Heart left ventricle (tissue), 16 donors: Measurements from ENCODE around the gene SLC10A7. TPM values are rescaled to one million over a fixed set of nuclear protein-coding genes. Genes with fewer than 3 reads are reported as not detected.
A peak's percentile ranks its signal among the peaks of the same experiment; 100 is the strongest.

Source experiments
- ATAC-seq, 4 donors: fragments of 200-7000 bp; cut with Tn5 transposase; one replicate each; pipeline ENCODE4 v1.9.1; 2020 to 2022; ENCODE audit warnings: moderate library complexity in 4 of 4, mild to moderate bottlenecking in 3 of 4, moderate number of reproducible peaks in 1 of 4
- DNase-seq, 5 donors: peaks; one replicate each; pipeline ENCODE4 v3.0.0-alpha.2; 2020
- H3K27ac ChIP-seq, 12 donors: fragments of 200-600 bp; sonication (generic) in 4 of 12; one replicate each; pipeline versions ENCODE4 v1.5.0 to v1.8.0; 2016 to 2022; ENCODE audit warnings: mild to moderate bottlenecking in 2 of 12
- H3K27me3 ChIP-seq, 9 donors: fragments of 200-600 bp; sonication (generic) in 2 of 9; one replicate each; pipeline versions ENCODE4 v1.5.1 to v1.8.0; 2016 to 2022; ENCODE audit warnings: mild to moderate bottlenecking in 3 of 9
- H3K36me3 ChIP-seq, 9 donors: fragments of 200-600 bp; sonication (generic) in 2 of 9; one replicate each; pipeline versions ENCODE4 v1.5.0 to v1.8.0; 2018 to 2022; ENCODE audit warnings: mild to moderate bottlenecking in 2 of 9
- H3K4me1 ChIP-seq, 12 donors: fragments of 200-600 bp; sonication (generic) in 4 of 12; one replicate each; pipeline versions ENCODE4 v1.5.0 to v1.8.0; 2016 to 2022; ENCODE audit warnings: mild to moderate bottlenecking in 3 of 12
- H3K4me3 ChIP-seq, 12 donors: fragments of 200-600 bp; sonication (generic) in 4 of 12; one replicate each; pipeline versions ENCODE4 v1.5.0 to v1.8.0; 2017 to 2022; ENCODE audit warnings: mild to moderate bottlenecking in 9 of 12, moderate library complexity in 4 of 12
- H3K9me3 ChIP-seq, 12 donors: fragments of 200-600 bp; sonication (generic) in 4 of 12; one replicate each; pipeline versions ENCODE4 v1.5.0 to v1.8.0; 2016 to 2022; ENCODE audit warnings: mild to moderate bottlenecking in 1 of 12
- CTCF ChIP-seq, 12 donors: fragments of 200-600 bp; sonication (generic) in 4 of 12; IDR thresholded peaks; one replicate each; pipeline versions ENCODE4 v1.5.0 to v1.8.0; 2018 to 2022; ENCODE audit warnings: antibody characterized with exemption in 12 of 12, mild to moderate bottlenecking in 5 of 12
- POLR2A ChIP-seq, 2 donors: fragments of 450-650 bp; IDR thresholded peaks; one replicate each; pipeline ENCODE4 v1.6.1; 2017; ENCODE audit warnings: antibody characterized with exemption in 2 of 2, mild to moderate bottlenecking in 2 of 2, moderate library complexity in 2 of 2
- WGBS, 4 donors: extraction: QIAGEN DNeasy Blood & Tissue Kit in 2 of 4; methylation state at CpG; one replicate each; pipeline versions ENCODE4 v1.1.5 to v1.1.7; 2013 to 2018; 5-methylcytosine and 5-hydroxymethylcytosine counted together
- intact Hi-C, 10 donors: fragments of 100-400 bp; cut with DNase I; formaldehyde crosslinking; loops; one replicate each; pipeline versions ENCODE4 v1.11.1 to v1.14.2; 2022
- polyA plus RNA-seq, 2 donors: library from polyadenylated mRNA; stranded (reverse); fragments of 200-250 nt; gene quantifications; one replicate each; pipeline ENCODE4 v1.2.3, GENCODE V29; 2013
- total RNA-seq, 9 donors: library from RNA; depleted of rRNA in 2 of 9; stranded (reverse); fragments of >200 nt in 2 of 9; fragmentation: NEBNext Ultra II Directional in 3 of 9; extraction: Animal tissue kit (Norgen Biotek cat#: 25700) in 3 of 9; gene quantifications; one replicate each; pipeline versions ENCODE4 v1.1.0 to v1.2.4, GENCODE V29; 2016 to 2023
- donor health status: ischemic (EF 13 %, LVEDD 7.1; RV severe dilation, severe dysfunction).
- donor health status: healthy with polysubstance abuse.
- donor health status: DM: no; HTN: yes; CAD: no.
- donor health status: DM: no; HTN: no; CAD: no.
- donor health status: ischemic (EF 25% LVEDD 6.9; RV normal size, moderate dysfunction).
- donor health status: ischemic (EF 25% LVEDD 5.7; RV mildly dilated, moderate dysfunction).
- donor health status: healthy.
- donor health status: DM: yes; HTN: yes; CAD: no.
- donor health status: ischemic (EF 35%, LVEDD 5.7; RV mildly dilated, moderate dysfunction).
- donor health status: nonischemic (EF 11% LVEDD 7.7; RV severe dilation, severe dysfunction).
- donor health status: DM: yes; HTN: yes; CAD: no.
- donor health status: PGD.
- donor health status: ischemic (EF 29% LVEDD 5.4; RV normal size, mild dysfunction).
- donor health status: nonischemic (EF 23%, LVEDD 6.1; RV moderate dilation, normal function).

Gene SLC10A7
- total and polyA plus RNA-seq, 11 donors: 1.2 to 8.7 (median 3.1) TPM

- intact Hi-C loops: no loop called here
- Histone ChIP-seq H3K36me3 (no peaks in the 10 kb centered on the region), H3K4me3 (peak overlapping the region in 2 of 12 donors; percentile 2 to 9), H3K27me3 (no peaks in the 10 kb centered on the region), H3K4me1 (peaks cover 0 to 15% (median 0%) of the 10 kb centered on the region in 12 donors), H3K9me3 (peaks cover 0 to 11% (median 0%) of the 10 kb centered on the region in 12 donors), H3K27ac (peak overlapping the region in 1 of 12 donors; percentile 1)
- ATAC-seq (no peak), DNase-seq (no peak)
- no peak for TF ChIP-seq POLR2A (IDR thresholded peaks at IDR 0.05)
- no peak for TF ChIP-seq CTCF (IDR thresholded peaks at IDR 0.05)
Measured at GRCh38 chr4:146450524-146450923, 71.2 kb downstream of the SLC10A7 start.

- no peak for DNase-seq
- peaks cover 0 to 6% (median 0%) of the 10 kb centered on the region in 12 donors for H3K9me3 ChIP-seq
- 95 to 97% (median 97%) methylated on average over 4 of the region's 4 CpGs for WGBS, 4 donors
- H3K4me1 ChIP-seq: peaks cover 0 to 15% (median 0%) of the 10 kb centered on the region in 12 donors
- intact Hi-C loops: no loop called here
- H3K27ac ChIP-seq: no peak overlapping the region
- H3K27me3 ChIP-seq: no peaks in the 10 kb centered on the region
- no peak overlapping the region for H3K4me3 ChIP-seq
- no peaks in the 10 kb centered on the region for H3K36me3 ChIP-seq
- no peak for ATAC-seq
- TF ChIP-seq POLR2A (IDR thresholded peaks at IDR 0.05) (no peak), CTCF (IDR thresholded peaks at IDR 0.05) (no peak)
Measured at GRCh38 chr4:146446555-146446954, 75.2 kb downstream of the SLC10A7 start.

GRCh38 chr4:146445198-146446150 is 76.3 kb downstream of the SLC10A7 start:
- 97 to 98% (median 97%) methylated on average over 37 of the region's 37 CpGs for WGBS, 4 donors
- DNase-seq: peak in 1 of 5 donors; percentile 44
- Histone ChIP-seq H3K36me3 (no peaks in the 10 kb centered on the region), H3K27ac (no peak overlapping the region), H3K4me3 (no peak overlapping the region), H3K9me3 (no peaks in the 10 kb centered on the region), H3K4me1 (peaks cover 0 to 6% (median 0%) of the 10 kb centered on the region in 12 donors), H3K27me3 (no peaks in the 10 kb centered on the region)
- TF ChIP-seq CTCF (IDR thresholded peaks at IDR 0.05) (no peak), POLR2A (IDR thresholded peaks at IDR 0.05) (no peak)
- no peak for ATAC-seq
- intact Hi-C loops: no loop called here

GRCh38 chr4:146443525-146443924 is 78.2 kb downstream of the SLC10A7 start:
- H3K9me3 ChIP-seq: no peaks in the 10 kb centered on the region
- no peak overlapping the region for H3K4me3 ChIP-seq
- no peak overlapping the region for H3K27ac ChIP-seq
- ATAC-seq (no peak), DNase-seq (no peak)
- WGBS, 4 donors: 91 to 92% (median 91%) methylated on average over 2 of the region's 2 CpGs
- peaks cover 0 to 6% (median under 1%) of the 10 kb centered on the region in 12 donors for H3K4me1 ChIP-seq
- intact Hi-C loops: no loop called here
- no peak for TF ChIP-seq POLR2A (IDR thresholded peaks at IDR 0.05)
- no peak for TF ChIP-seq CTCF (IDR thresholded peaks at IDR 0.05)
- no peaks in the 10 kb centered on the region for H3K36me3 ChIP-seq
- H3K27me3 ChIP-seq: no peaks in the 10 kb centered on the region
